SK-N-MC (cell line): Measurements from ENCODE around the gene FKBP14.

Experiments
- EZH2 ChIP-seq: fragments of 200-600 bp; sonication (generic); IDR thresholded peaks from one replicate; pipeline ENCODE4 v1.6.1; 2017; ENCODE audit warnings: antibody characterized with exemption
- FOXP2 ChIP-seq: optimal IDR thresholded peaks from 2 replicates; pipeline ENCODE3; 2011; ENCODE audit warnings: mild to moderate bottlenecking, moderate library complexity; ENCODE audit not compliant: insufficient read depth; ENCODE audit errors: extremely low read length, control extremely low read depth
- POLR2AphosphoS5 ChIP-seq: IDR thresholded peaks from 2 replicates; pipeline ENCODE4 v1.6.1; 2012; ENCODE audit warnings: mild to moderate bottlenecking, low read depth, low read length, borderline replicate concordance

DNA sequence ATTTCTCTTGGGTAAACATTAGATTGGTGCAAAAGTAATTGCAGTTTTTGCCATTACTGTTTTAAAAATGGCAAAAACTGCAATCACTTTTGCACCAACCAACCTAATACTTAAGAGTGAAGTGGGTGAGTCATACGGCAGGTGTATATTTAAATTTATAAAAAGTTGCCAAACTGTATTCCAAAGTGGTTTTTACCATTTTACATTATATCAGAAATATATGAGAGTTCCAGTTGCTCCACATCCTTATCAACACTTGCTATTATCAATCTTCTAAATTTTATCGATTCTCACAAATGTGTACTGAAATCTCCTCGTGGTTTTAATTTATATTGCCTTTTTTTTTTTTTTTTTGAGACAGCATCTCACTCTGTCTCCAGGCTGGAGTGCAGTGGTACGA is 33.4 kb downstream of the FKBP14 start:
- no peak for TF ChIP-seq POLR2AphosphoS5
- no peak for TF ChIP-seq EZH2
- TF ChIP-seq FOXP2, result no peak
